ENCODE results near the gene PODXL2.

The PODXL2 gene

DNA sequence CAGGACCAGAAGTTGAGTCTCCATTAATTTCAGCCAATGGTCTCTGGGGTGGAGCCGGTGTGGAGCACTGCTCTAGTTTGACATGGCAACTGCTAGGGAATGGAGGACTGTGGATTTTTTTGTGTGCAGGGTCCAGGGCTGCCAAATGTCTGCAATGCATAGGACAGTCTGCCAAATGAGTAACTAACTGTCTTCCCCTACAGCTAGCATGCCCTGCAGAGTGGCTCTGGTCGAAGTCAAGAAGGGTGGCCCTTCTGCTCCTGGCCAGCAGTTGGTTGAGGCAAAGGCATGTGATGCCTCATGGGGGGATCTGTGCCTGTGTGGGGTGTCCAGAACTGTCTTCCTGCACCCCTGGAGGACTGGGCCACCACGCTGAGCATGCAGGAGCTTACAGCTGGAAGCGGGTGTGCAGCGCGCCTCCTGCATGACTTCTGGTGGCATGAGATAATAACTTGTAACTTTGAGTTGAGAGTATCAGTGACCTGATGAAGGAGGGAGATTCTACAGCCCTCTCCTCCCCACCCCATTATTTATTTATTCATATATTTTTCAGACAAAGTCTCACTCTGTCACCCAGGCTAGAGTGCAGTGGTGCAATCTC lies 43.1 kb upstream of the PODXL2 start:
- TF ChIP-seq, protein P1, sequence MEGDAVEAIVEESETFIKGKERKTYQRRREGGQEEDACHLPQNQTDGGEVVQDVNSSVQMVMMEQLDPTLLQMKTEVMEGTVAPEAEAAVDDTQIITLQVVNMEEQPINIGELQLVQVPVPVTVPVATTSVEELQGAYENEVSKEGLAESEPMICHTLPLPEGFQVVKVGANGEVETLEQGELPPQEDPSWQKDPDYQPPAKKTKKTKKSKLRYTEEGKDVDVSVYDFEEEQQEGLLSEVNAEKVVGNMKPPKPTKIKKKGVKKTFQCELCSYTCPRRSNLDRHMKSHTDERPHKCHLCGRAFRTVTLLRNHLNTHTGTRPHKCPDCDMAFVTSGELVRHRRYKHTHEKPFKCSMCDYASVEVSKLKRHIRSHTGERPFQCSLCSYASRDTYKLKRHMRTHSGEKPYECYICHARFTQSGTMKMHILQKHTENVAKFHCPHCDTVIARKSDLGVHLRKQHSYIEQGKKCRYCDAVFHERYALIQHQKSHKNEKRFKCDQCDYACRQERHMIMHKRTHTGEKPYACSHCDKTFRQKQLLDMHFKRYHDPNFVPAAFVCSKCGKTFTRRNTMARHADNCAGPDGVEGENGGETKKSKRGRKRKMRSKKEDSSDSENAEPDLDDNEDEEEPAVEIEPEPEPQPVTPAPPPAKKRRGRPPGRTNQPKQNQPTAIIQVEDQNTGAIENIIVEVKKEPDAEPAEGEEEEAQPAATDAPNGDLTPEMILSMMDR (conservative IDR thresholded peaks at IDR 0.05; ENCODE audit: low read depth, low read length), result no peak
- Histone ChIP-seq H3K4me3 (IDR thresholded peaks at IDR 0.05; ENCODE audit: insufficient read depth, low read depth, low read length) (no peak overlapping the region), H3K4me1 (ENCODE audit: low read depth, poor library complexity, severe bottlenecking) (peaks cover 21% of the 10 kb centered on the region), H3K4me2 (no peak overlapping the region), H3K27ac (no peak overlapping the region), H4K20me1 (ENCODE audit: insufficient read depth) (no peaks in the 10 kb centered on the region), H3K27me3 (ENCODE audit: insufficient read depth, low read depth) (no peaks in the 10 kb centered on the region), H3K9ac (no peak overlapping the region), H3K79me2 (ENCODE audit: insufficient read depth, low read depth) (peaks cover 63% of the 10 kb centered on the region), H3K36me3 (ENCODE audit: insufficient read depth) (no peaks in the 10 kb centered on the region), H2AFZ (ENCODE audit: low read depth) (no peak overlapping the region)

DNA sequence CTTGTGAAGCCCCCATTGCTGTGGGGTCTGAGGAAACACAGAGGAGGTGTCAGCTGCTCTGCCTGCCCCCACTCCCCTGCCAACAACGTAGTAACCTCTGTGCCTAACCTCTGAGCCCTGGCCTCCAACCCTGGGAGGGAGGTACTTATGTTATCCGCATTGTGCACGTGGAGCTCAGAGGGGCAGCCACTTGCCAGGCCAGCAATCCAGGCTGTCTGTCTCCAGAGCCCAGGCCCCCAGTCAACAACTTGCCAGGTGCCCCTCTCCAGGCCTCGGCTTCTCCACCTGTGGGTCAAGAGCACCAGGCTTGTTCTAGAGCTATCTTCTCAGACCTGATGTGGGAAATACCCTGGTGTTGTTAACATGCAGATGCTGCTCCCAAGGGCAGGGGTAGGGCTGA lies 41.1 kb upstream of the PODXL2 start:
- H3K4me1 ChIP-seq (ENCODE audit: low read depth, poor library complexity, severe bottlenecking), result peaks cover 30% of the 10 kb centered on the region
- no peak overlapping the region for H3K27ac ChIP-seq
- no peak overlapping the region for H2AFZ ChIP-seq (ENCODE audit: low read depth)
- H3K79me2 ChIP-seq (ENCODE audit: insufficient read depth, low read depth), result peaks cover 60% of the 10 kb centered on the region
- H3K9ac ChIP-seq, result no peak overlapping the region
- no peaks in the 10 kb centered on the region for H3K36me3 ChIP-seq (ENCODE audit: insufficient read depth)
- no peaks in the 10 kb centered on the region for H3K27me3 ChIP-seq (ENCODE audit: insufficient read depth, low read depth)
- TF ChIP-seq, protein P1 (conservative IDR thresholded peaks at IDR 0.05; ENCODE audit: low read depth, low read length), result no peak
- H4K20me1 ChIP-seq (ENCODE audit: insufficient read depth), result no peaks in the 10 kb centered on the region
- H3K4me3 ChIP-seq (IDR thresholded peaks at IDR 0.05; ENCODE audit: insufficient read depth, low read depth, low read length), result no peak overlapping the region
- H3K4me2 ChIP-seq, result peak overlapping the region; percentile 98; the same call in 1 of the 2 replicates

DNA sequence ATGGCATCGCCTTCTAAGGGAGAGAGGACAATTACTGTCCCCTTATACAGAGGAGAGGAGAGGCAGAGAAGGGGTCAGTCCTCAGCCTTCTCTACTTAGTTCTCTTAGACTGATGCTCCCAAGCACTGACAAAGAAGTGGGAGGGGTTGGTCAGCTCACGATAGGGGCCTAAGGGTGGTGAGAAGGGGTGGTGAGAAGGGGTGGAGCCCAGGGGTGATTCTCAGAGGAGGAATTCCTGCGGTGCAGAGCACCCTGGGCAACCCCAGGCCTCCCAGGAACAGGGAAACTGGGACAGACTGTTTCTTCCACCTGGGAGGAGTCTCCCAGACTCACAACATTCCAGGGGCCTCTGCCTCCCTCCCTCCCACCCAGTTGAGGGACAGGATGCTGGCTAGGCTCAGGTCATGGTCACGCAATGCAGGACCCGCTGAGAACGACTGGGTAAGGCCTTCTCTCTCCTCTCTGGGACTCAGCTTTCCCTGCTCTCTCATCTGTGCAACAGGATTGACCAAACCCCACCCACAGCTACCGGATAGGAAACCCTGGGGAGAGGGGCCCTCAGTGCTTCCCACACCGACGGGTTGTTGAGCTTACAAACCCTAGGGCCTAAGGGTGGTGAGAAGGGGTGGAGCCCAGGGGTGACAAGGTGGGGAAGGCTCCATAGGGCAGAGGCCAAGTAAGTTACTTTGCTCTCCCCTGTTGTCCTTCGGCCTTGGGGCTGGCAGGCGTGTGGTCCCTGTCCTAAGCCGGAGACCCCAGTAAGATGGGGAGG lies 40.0 kb upstream of the PODXL2 start:
- Histone ChIP-seq H4K20me1 (ENCODE audit: insufficient read depth) (no peaks in the 10 kb centered on the region), H2AFZ (ENCODE audit: low read depth) (no peak overlapping the region), H3K4me3 (IDR thresholded peaks at IDR 0.05; ENCODE audit: insufficient read depth, low read depth, low read length) (peak overlapping the region; percentile 96), H3K27ac (peak overlapping the region; percentile 99; the same call in 1 of the 2 replicates), H3K27me3 (ENCODE audit: insufficient read depth, low read depth) (no peaks in the 10 kb centered on the region), H3K79me2 (ENCODE audit: insufficient read depth, low read depth) (peaks cover 55% of the 10 kb centered on the region), H3K36me3 (ENCODE audit: insufficient read depth) (no peaks in the 10 kb centered on the region), H3K4me2 (peak overlapping the region; percentile 98), H3K9ac (peak overlapping the region; percentile 96; the same call in 1 of the 2 replicates), H3K4me1 (ENCODE audit: low read depth, poor library complexity, severe bottlenecking) (peaks cover 30% of the 10 kb centered on the region)
- TF ChIP-seq, protein P1 (conservative IDR thresholded peaks at IDR 0.05; ENCODE audit: low read depth, low read length), result no peak

DNA sequence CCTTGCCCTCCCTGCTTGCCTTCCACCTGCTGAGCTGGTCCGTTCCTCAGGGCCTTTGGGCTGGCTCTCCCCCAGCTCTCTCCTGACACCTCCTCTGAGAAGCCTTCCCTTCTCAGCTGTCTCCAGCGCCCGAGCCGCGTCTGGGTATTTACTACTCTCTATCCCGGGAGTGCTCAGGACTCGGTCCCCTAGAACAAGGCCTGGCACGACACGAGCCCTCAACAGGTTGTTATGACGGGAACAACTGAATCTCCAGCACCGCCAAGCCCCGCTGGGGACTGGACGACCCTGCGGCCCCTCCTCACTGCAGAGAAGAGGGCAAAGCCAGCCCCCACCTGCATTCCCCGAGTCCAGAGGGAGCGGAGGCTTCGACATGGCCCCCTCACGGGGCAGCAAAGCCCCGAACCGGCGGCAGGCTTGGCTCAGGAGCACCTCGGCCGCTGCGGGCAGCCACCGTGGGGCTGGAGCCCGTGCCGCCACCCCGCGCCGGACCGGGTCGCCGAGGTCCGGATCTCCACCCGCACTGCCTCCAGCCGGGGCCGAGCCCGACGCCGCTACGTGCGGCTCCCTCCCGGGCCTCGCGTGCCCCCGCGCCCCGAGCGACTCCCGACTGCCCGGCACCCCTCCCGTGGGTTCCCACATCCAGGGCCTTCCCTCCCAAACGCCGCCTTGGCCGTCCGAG lies 39.2 kb upstream of the PODXL2 start:
- peak overlapping the region; percentile 96 for H3K4me3 ChIP-seq (IDR thresholded peaks at IDR 0.05; ENCODE audit: insufficient read depth, low read depth, low read length)
- H3K4me2 ChIP-seq, result peak overlapping the region; percentile 98
- peak overlapping the region; percentile 96 for H3K9ac ChIP-seq
- TF ChIP-seq, protein P1 (conservative IDR thresholded peaks at IDR 0.05; ENCODE audit: low read depth, low read length), result no peak
- H3K4me1 ChIP-seq (ENCODE audit: low read depth, poor library complexity, severe bottlenecking), result peaks cover 30% of the 10 kb centered on the region
- H4K20me1 ChIP-seq (ENCODE audit: insufficient read depth), result no peaks in the 10 kb centered on the region
- no peaks in the 10 kb centered on the region for H3K36me3 ChIP-seq (ENCODE audit: insufficient read depth)
- peak overlapping the region; percentile 38; the same call in 1 of the 2 replicates for H2AFZ ChIP-seq (ENCODE audit: low read depth)
- H3K27me3 ChIP-seq (ENCODE audit: insufficient read depth, low read depth), result no peaks in the 10 kb centered on the region
- H3K27ac ChIP-seq, result peak overlapping the region; percentile 99
- H3K79me2 ChIP-seq (ENCODE audit: insufficient read depth, low read depth), result peaks cover 51% of the 10 kb centered on the region
